BLaER1 (cell line): Measurements from ENCODE around the gene MOGAT3.

Experiments used
- H3K27ac ChIP-seq: shearing (Covaris generic); formaldehyde crosslinking; 2 replicates; pipeline ENCODE4 v1.8.1; 2022
- H3K27me3 ChIP-seq: shearing (Covaris generic); formaldehyde crosslinking; 2 replicates; pipeline ENCODE4 v1.8.1; 2022
- H3K36me3 ChIP-seq: shearing (Covaris generic); formaldehyde crosslinking; 2 replicates; pipeline ENCODE4 v1.8.1; 2022
- H3K4me1 ChIP-seq: shearing (Covaris generic); formaldehyde crosslinking; 2 replicates; pipeline ENCODE4 v1.8.1; 2022
- H3K4me2 ChIP-seq: shearing (Covaris generic); formaldehyde crosslinking; 2 replicates; pipeline ENCODE4 v1.8.1; 2022
- H3K4me3 ChIP-seq: shearing (Covaris generic); formaldehyde crosslinking; 2 replicates; pipeline ENCODE4 v1.8.1; 2022
- H3K9ac ChIP-seq: shearing (Covaris generic); formaldehyde crosslinking; 2 replicates; pipeline ENCODE4 v1.8.1; 2022
- H3K9me3 ChIP-seq: shearing (Covaris generic); formaldehyde crosslinking; 2 replicates; pipeline ENCODE4 v1.8.1; 2022
- H4K20me1 ChIP-seq: shearing (Covaris generic); formaldehyde crosslinking; 2 replicates; pipeline ENCODE4 v1.8.1; 2022
- Cebpa-rat ChIP-seq: shearing (Covaris generic); IDR thresholded peaks from 2 replicates; pipeline ENCODE4 v1.8.1; 2022

The MOGAT3 gene

GRCh38 chr7:101154693-101155102, 46.1 kb downstream of the MOGAT3 start:
- no peaks in the 10 kb centered on the region for H3K9me3 ChIP-seq
- peak overlapping the region; percentile 87 for H3K9ac ChIP-seq
- no peaks in the 10 kb centered on the region for H3K27me3 ChIP-seq
- peaks cover 36% of the 10 kb centered on the region for H3K4me1 ChIP-seq
- H4K20me1 ChIP-seq, result no peaks in the 10 kb centered on the region
- TF ChIP-seq Cebpa-rat, result no peak
- H3K36me3 ChIP-seq, result peaks cover 33% of the 10 kb centered on the region
- H3K27ac ChIP-seq, result peak overlapping the region; percentile 86
- H3K4me2 ChIP-seq, result peak overlapping the region; percentile 98
- H3K4me3 ChIP-seq, result peak overlapping the region; percentile 83

- no peaks in the 10 kb centered on the region for H3K27me3 ChIP-seq
- H3K4me2 ChIP-seq, result peak within 1 kb of the TSS; percentile 98
- peak within 1 kb of the TSS; percentile 87 for H3K9ac ChIP-seq
Measured at GRCh38 chr7:101153969-101154692, 46.7 kb downstream of the MOGAT3 start, which contains the start of gene AP1S1. TSS of gene AP1S1 (plus strand) at chr7:101154476. CDS start at chr7:101154515, 39 bp downstream.

GRCh38 chr7:101151908-101152651, 48.8 kb downstream of the MOGAT3 start:
- no peaks in the 10 kb centered on the region for H4K20me1 ChIP-seq
- H3K9ac ChIP-seq, result no peak overlapping the region
- no peak overlapping the region for H3K4me2 ChIP-seq
- no peaks in the 10 kb centered on the region for H3K27me3 ChIP-seq
- H3K36me3 ChIP-seq, result peaks cover 7% of the 10 kb centered on the region
- no peak overlapping the region for H3K27ac ChIP-seq
- TF ChIP-seq Cebpa-rat, result no peak
- H3K9me3 ChIP-seq, result no peaks in the 10 kb centered on the region
- peaks cover 31% of the 10 kb centered on the region for H3K4me1 ChIP-seq
- no peak overlapping the region for H3K4me3 ChIP-seq

More at GRCh38 chr7:101153969-101154692, 46.7 kb downstream of the MOGAT3 start, which contains the start of gene AP1S1:
- Histone ChIP-seq H3K36me3 (peaks cover 28% of the 10 kb centered on the region), H3K4me1 (peaks cover 36% of the 10 kb centered on the region), H4K20me1 (no peaks in the 10 kb centered on the region), H3K9me3 (no peaks in the 10 kb centered on the region), H3K4me3 (peak within 1 kb of the TSS; percentile 83), H3K27ac (peak within 1 kb of the TSS; percentile 86)
- TF ChIP-seq Cebpa-rat, result no peak
